Muscle layer of colon (tissue), 2 donors: Measurements from ENCODE around the gene EIF3L.

Experiments
- H3K27ac ChIP-seq: one replicate; pipeline ENCODE4 v1.7.0; 2013; ENCODE audit warnings: low read depth, mild to moderate bottlenecking, low read length, moderate library complexity
- H3K27me3 ChIP-seq, 2 donors: one replicate each; pipeline ENCODE4 v1.7.0; 2013; ENCODE audit warnings: low read length in 2 of 2, mild to moderate bottlenecking in 2 of 2; ENCODE audit not compliant: insufficient read depth in 2 of 2, control insufficient read depth in 1 of 2
- H3K36me3 ChIP-seq: one replicate; pipeline ENCODE4 v1.7.0; 2013; ENCODE audit warnings: mild to moderate bottlenecking, low read length; ENCODE audit not compliant: insufficient read depth
- H3K4me1 ChIP-seq: one replicate; pipeline ENCODE4 v1.7.0; 2013; ENCODE audit warnings: mild to moderate bottlenecking, low read length; ENCODE audit not compliant: insufficient read depth
- H3K4me3 ChIP-seq, 2 donors: one replicate each; pipeline ENCODE4 v1.7.0; 2013; ENCODE audit warnings: low read length in 2 of 2, low read depth in 1 of 2, mild to moderate bottlenecking in 1 of 2, moderate library complexity in 1 of 2
- H3K9ac ChIP-seq: one replicate; pipeline ENCODE4 v1.7.0; 2013; ENCODE audit warnings: low read length
- H3K9me3 ChIP-seq: one replicate; pipeline ENCODE4 v1.7.0; 2013; ENCODE audit warnings: mild to moderate bottlenecking, low read length
- donor health status: abdominal sarcoma.
- donor health status: Adenocarcinoma of cecum.

The EIF3L gene

DNA sequence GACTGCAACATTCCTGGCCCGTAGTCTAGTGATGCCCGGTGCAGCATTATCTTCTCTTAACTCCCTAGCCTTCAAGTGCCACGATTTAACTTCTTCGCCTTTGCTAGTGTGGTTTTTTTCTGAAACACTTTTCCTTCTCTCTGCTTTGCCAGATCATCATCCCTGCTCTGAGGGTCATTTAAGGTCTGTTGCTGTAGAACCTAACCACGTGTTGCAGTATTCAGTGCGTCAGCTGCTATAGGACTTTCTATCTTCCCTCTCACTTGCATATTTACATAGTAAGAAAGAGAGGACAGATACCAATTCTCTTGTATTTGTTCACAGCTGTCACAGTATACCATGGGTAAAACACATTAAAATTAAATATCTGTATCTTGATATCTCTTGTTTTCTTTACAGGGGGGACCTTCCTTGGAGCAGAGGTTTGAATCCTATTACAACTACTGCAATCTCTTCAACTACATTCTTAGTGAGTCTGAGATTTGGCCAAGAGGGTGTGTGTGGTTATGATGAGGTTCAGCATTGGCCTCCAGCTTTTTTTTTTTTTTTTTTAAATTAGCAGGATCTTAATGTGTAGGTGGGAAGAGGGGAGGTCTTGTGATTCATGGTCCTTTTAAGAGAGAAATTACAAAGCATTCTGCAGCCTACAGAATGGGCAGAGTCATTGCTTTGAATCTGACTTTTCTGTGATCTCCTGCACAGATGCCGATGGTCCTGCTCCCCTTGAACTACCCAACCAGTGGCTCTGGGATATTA, 13.5 kb downstream of the EIF3L start:
- no peak overlapping the region for H3K4me3 ChIP-seq
- H3K9me3 ChIP-seq: no peaks in the 10 kb centered on the region
- peaks cover 20% of the 10 kb centered on the region for H3K4me1 ChIP-seq
- peaks cover 74% of the 10 kb centered on the region for H3K36me3 ChIP-seq
- no peaks in the 10 kb centered on the region for H3K27me3 ChIP-seq
- H3K9ac ChIP-seq: no peak overlapping the region
- H3K27ac ChIP-seq: peak overlapping the region; percentile 24

DNA sequence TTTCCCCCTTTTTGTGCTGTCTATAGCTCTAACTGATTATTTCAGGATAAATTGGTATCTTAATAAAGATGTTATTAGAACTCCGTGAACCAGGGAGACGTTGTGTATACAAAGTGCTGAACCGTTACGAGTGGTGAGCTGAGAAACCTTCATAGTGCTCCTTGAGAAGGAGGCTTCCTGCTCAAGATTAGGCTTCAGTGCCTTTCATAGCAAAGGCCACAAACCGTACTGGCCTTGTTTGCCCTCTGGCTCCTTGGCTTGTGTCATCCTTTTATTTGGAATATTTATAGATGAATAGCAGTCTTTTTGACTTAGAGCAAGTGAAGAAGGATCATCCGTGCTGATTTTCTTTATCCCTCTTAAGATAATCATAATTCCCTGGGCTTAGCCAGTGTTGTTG, 16.3 kb downstream of the EIF3L start:
- peaks cover 75% of the 10 kb centered on the region for H3K36me3 ChIP-seq
- no peaks in the 10 kb centered on the region for H3K9me3 ChIP-seq
- H3K27me3 ChIP-seq: no peaks in the 10 kb centered on the region
- H3K27ac ChIP-seq: no peak overlapping the region
- H3K9ac ChIP-seq: no peak overlapping the region
- peaks cover 20% of the 10 kb centered on the region for H3K4me1 ChIP-seq
- H3K4me3 ChIP-seq: no peak overlapping the region

DNA sequence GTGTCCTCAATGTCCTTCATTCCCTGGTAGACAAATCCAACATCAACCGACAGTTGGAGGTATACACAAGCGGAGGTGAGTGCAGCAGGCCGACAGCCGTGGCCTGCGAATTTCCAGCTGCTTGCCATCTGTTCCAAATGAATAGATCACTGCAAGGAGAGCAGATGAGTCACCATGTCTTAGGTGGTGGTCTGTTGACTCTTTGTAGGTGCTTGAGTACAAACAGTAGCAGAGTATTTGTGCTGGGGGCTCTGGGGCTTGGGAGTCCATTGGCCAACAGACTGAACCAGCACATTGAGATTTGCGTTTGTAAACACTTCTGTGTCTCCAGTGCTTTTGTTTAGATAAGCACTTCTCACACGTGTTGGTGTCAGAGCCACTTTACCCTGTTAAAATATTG, 21.1 kb downstream of the EIF3L start:
- Histone ChIP-seq H3K9me3 (no peaks in the 10 kb centered on the region), H3K4me1 (no peaks in the 10 kb centered on the region), H3K27ac (no peak overlapping the region), H3K9ac (no peak overlapping the region), H3K4me3 (no peak overlapping the region), H3K27me3 (no peaks in the 10 kb centered on the region), H3K36me3 (peaks cover 63% of the 10 kb centered on the region)

- Histone ChIP-seq H3K9me3 (no peaks in the 10 kb centered on the region), H3K4me1 (peaks cover 24% of the 10 kb centered on the region), H3K27ac (peak overlapping the region; percentile 12), H3K4me3 (no peak overlapping the region), H3K27me3 (no peaks in the 10 kb centered on the region), H3K9ac (no peak overlapping the region), H3K36me3 (peaks cover 36% of the 10 kb centered on the region)
These were observed 31.6 kb downstream of the EIF3L start for GRCh38 chr22:37880668-37881440.

DNA sequence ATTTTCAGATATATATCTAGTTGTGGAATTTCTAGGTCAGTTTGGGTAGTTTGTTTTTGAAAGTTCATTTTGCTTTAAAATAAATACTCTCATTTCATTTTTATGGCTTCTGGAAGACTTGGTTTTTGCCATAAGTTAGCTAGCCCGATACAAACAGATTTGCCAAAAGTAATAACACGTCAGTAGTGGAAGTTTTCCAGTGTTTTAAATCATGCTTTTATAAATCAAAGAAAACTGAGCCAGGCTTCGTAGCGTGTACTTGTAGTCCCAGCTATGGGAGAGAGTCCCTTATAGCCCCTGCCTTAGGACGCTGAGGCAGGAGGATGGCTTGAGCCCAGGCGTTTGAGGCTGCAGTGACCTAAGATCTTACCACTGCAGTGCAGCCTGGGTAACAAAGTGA, 35.2 kb downstream of the EIF3L start:
- H3K27me3 ChIP-seq: no peaks in the 10 kb centered on the region
- H3K36me3 ChIP-seq: peaks cover 23% of the 10 kb centered on the region
- no peak overlapping the region for H3K4me3 ChIP-seq
- H3K4me1 ChIP-seq: peaks cover 50% of the 10 kb centered on the region
- no peaks in the 10 kb centered on the region for H3K9me3 ChIP-seq
- H3K27ac ChIP-seq: peak overlapping the region; percentile 16
- H3K9ac ChIP-seq: no peak overlapping the region

DNA sequence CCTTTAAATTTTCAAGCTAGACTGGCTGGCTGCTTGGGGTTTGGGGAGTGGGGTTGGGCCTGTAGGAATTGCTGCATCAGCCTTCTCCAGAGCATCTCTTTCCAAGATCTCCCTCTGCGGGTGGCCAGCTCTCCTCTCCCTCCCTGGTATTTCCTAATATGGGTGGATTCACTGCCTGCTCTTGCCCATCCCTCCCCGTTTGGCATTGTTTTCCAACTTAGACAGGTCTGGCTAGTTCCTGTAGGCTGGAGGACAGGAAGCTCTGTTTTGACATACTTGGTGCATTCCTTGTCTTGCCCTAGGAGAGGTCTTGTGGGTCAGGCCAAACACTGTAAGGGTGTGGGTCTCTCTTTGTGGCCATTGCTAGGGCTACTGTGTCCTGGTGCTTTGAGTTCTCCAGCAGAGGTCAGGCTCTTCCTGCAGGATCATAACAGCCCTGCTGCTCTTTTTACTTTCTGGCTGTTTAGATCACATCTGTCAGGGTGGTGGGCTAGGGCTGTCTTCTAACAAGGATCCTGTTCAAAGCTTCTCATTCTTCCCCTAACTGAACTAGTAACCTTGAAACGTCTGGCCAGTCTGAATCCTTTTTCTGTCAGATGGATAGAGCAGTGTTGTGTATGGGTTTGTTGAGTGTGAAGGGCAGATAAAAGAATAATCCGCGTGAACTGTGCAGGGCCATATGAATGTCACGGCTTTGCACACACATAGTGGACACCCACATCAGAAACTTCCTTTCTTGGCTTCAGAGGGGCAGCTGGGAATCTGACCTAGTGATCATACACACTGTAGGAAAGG, 38.6 kb downstream of the EIF3L start:
- H3K4me3 ChIP-seq: no peak overlapping the region
- peak overlapping the region; percentile 64 for H3K27ac ChIP-seq
- H3K27me3 ChIP-seq: no peaks in the 10 kb centered on the region
- H3K9ac ChIP-seq: peak overlapping the region; percentile 18
- peaks cover 20% of the 10 kb centered on the region for H3K36me3 ChIP-seq
- peaks cover 59% of the 10 kb centered on the region for H3K4me1 ChIP-seq
- H3K9me3 ChIP-seq: no peaks in the 10 kb centered on the region

GRCh38 chr22:37891926-37892325, 42.7 kb downstream of the EIF3L start:
- Histone ChIP-seq H3K9me3 (no peaks in the 10 kb centered on the region), H3K27ac (peak overlapping the region; percentile 56), H3K27me3 (no peaks in the 10 kb centered on the region), H3K36me3 (peaks cover 14% of the 10 kb centered on the region), H3K4me1 (peaks cover 66% of the 10 kb centered on the region), H3K9ac (no peak overlapping the region), H3K4me3 (no peak overlapping the region)

- Histone ChIP-seq H3K9me3 (no peaks in the 10 kb centered on the region), H3K4me1 (peaks cover 61% of the 10 kb centered on the region), H3K9ac (no peak overlapping the region), H3K27me3 (no peaks in the 10 kb centered on the region), H3K4me3 (no peak overlapping the region), H3K27ac (peak overlapping the region; percentile 91), H3K36me3 (peaks cover 13% of the 10 kb centered on the region)
These were observed 43.5 kb downstream of the EIF3L start for GRCh38 chr22:37892566-37893335.

- Histone ChIP-seq H3K4me1 (peaks cover 53% of the 10 kb centered on the region), H3K36me3 (peaks cover 13% of the 10 kb centered on the region), H3K4me3 (no peak overlapping the region), H3K27me3 (no peaks in the 10 kb centered on the region), H3K9ac (no peak overlapping the region), H3K27ac (peak overlapping the region; percentile 91), H3K9me3 (no peaks in the 10 kb centered on the region)
These were observed 44.4 kb downstream of the EIF3L start for GRCh38 chr22:37893583-37893983.

- Histone ChIP-seq H3K27ac (peak overlapping the region; percentile 56), H3K4me1 (peaks cover 51% of the 10 kb centered on the region), H3K4me3 (no peak overlapping the region), H3K36me3 (peaks cover 2% of the 10 kb centered on the region), H3K9ac (no peak overlapping the region), H3K9me3 (no peaks in the 10 kb centered on the region), H3K27me3 (no peaks in the 10 kb centered on the region)
These were observed 45.9 kb downstream of the EIF3L start for GRCh38 chr22:37894939-37895670.
